GM12872 (cell line): Measurements from ENCODE around the gene TDG.

Experiments used
- TF ChIP-seq, protein P1 (sequence below): IDR thresholded peaks from 3 replicates; pipeline ENCODE4 v1.5.1; 2011; ENCODE audit warnings: low read depth, mild to moderate bottlenecking, low read length, moderate library complexity; ENCODE audit not compliant: insufficient read depth

The TDG gene

GRCh38 chr12:103962493-103962892 lies 3.2 kb upstream of the TDG start:
- TF ChIP-seq, protein P1, sequence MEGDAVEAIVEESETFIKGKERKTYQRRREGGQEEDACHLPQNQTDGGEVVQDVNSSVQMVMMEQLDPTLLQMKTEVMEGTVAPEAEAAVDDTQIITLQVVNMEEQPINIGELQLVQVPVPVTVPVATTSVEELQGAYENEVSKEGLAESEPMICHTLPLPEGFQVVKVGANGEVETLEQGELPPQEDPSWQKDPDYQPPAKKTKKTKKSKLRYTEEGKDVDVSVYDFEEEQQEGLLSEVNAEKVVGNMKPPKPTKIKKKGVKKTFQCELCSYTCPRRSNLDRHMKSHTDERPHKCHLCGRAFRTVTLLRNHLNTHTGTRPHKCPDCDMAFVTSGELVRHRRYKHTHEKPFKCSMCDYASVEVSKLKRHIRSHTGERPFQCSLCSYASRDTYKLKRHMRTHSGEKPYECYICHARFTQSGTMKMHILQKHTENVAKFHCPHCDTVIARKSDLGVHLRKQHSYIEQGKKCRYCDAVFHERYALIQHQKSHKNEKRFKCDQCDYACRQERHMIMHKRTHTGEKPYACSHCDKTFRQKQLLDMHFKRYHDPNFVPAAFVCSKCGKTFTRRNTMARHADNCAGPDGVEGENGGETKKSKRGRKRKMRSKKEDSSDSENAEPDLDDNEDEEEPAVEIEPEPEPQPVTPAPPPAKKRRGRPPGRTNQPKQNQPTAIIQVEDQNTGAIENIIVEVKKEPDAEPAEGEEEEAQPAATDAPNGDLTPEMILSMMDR: no peak

- TF ChIP-seq, protein P1: no peak
Measured at GRCh38 chr12:103964805-103965204, 867 bp upstream of the TDG start.

DNA sequence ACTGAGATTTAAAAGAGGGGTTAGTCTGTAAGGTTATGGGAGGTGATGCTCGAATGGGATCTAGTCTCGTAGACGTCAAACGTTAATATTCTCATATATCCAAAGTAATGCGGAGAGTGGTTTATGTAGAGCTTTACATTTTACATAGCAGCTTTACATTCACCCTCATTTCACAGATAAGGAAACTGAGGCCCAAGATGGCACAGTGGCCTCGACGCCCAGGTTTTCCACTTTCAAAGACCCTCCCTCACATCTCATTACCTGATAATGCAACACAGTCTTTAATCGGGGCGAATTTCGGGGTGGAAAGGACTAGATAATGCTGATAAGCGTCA lies 450 bp upstream of the TDG start:
- TF ChIP-seq, protein P1: no peak

GRCh38 chr12:103966736-103967135 lies 1.1 kb downstream of the TDG start:
- TF ChIP-seq, protein P1: no peak

DNA sequence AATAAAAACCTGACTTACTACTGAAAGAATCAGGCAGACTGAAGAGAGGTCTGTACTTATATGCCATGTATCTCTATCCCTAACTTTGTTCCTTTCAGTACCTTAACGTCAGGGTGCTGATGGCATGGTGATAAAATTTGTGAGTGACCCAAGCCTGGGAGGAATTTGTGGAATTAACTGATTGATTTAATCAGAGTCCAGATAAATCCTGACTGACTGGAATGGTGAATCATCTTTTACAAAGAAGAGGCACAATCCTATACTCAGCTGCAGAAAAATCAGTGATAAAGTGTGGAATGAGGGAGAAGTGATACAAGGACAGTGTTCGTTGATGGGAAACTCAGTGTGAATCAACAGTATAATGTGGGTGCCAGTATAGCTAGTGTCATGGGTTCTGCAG lies 3.7 kb downstream of the TDG start:
- TF ChIP-seq, protein P1: no peak

GRCh38 chr12:103973909-103974308 lies 8.2 kb downstream of the TDG start:
- TF ChIP-seq, protein P1: no peak

- TF ChIP-seq, protein P1: no peak
Measured at GRCh38 chr12:103975368-103975767, 9.7 kb downstream of the TDG start.
